ENCODE data around the gene GJB6.

- TF ChIP-seq CTCF (IDR thresholded peaks at IDR 0.05) (no peak), SREBF2 (IDR thresholded peaks at IDR 0.05) (no peak), ZFP36 (IDR thresholded peaks at IDR 0.05; ENCODE audit: borderline replicate concordance, partially characterized antibody) (no peak), MAX (IDR thresholded peaks at IDR 0.05) (no peak), MYC (IDR thresholded peaks at IDR 0.05; ENCODE audit: borderline replicate concordance, low read length) (no peak), BCL3 (IDR thresholded peaks at IDR 0.05) (no peak), POLR2A (IDR thresholded peaks at IDR 0.05; ENCODE audit: low read length) (no peak), EP300 (IDR thresholded peaks at IDR 0.05) (no peak), FOSB (CRISPR knock-in tag; IDR thresholded peaks at IDR 0.05) (no peak)
Observed at GRCh38 chr13:20254076-20254475, 22.0 kb upstream of the GJB6 start.

Data from A549 (cell line).